ENCODE data around the gene CASP6.

The CASP6 gene

GRCh38 chr4:109702950-109703663 lies at the start of gene CASP6:
Gene CASP6, minus strand, starts transcription at chr4:109703445. Its CDS starts 50 bp downstream, at chr4:109703395.
- peak; percentile 59 for DNase-seq (ENCODE audit: low read depth)

GRCh38 chr4:109752525-109752924 lies 49.3 kb upstream of the CASP6 start:
- DNase-seq (ENCODE audit: low read depth) = no peak

- no peak for DNase-seq (ENCODE audit: low read depth)
Observed at GRCh38 chr4:109751852-109752251, 48.6 kb upstream of the CASP6 start.

GRCh38 chr4:109750652-109751244 lies 47.5 kb upstream of the CASP6 start:
- DNase-seq (ENCODE audit: low read depth) = no peak

- no peak for DNase-seq (ENCODE audit: low read depth)
Observed at GRCh38 chr4:109749388-109750082, 46.3 kb upstream of the CASP6 start.

GRCh38 chr4:109748114-109748513 lies 44.9 kb upstream of the CASP6 start:
- no peak for DNase-seq (ENCODE audit: low read depth)

GRCh38 chr4:109746728-109747127 lies 43.5 kb upstream of the CASP6 start:
- DNase-seq (ENCODE audit: low read depth) = no peak

- DNase-seq (ENCODE audit: low read depth) = no peak
Observed at GRCh38 chr4:109745830-109746229, 42.6 kb upstream of the CASP6 start.

GRCh38 chr4:109739547-109739946 lies 36.3 kb upstream of the CASP6 start:
- DNase-seq (ENCODE audit: low read depth) = no peak

- DNase-seq (ENCODE audit: low read depth) = no peak
Observed at GRCh38 chr4:109738104-109738872, 35.0 kb upstream of the CASP6 start.

- no peak for DNase-seq (ENCODE audit: low read depth)
Observed at GRCh38 chr4:109735566-109736365, 32.5 kb upstream of the CASP6 start.

- DNase-seq (ENCODE audit: low read depth) = no peak
Observed at GRCh38 chr4:109733728-109734127, 30.5 kb upstream of the CASP6 start.

GRCh38 chr4:109730619-109731545 lies 27.6 kb upstream of the CASP6 start:
- DNase-seq (ENCODE audit: low read depth) = no peak

- peak; percentile 72 for DNase-seq (ENCODE audit: low read depth)
Observed at GRCh38 chr4:109729718-109730618, 26.7 kb upstream of the CASP6 start, which contains the start of gene PLA2G12A. Gene PLA2G12A, minus strand, starts transcription at chr4:109730070. Its CDS starts 261 bp downstream, at chr4:109729809.

GRCh38 chr4:109729117-109729717 lies 26.0 kb upstream of the CASP6 start:
- DNase-seq (ENCODE audit: low read depth) = no peak

GRCh38 chr4:109728385-109728784 lies 25.1 kb upstream of the CASP6 start:
- DNase-seq (ENCODE audit: low read depth) = no peak

- no peak for DNase-seq (ENCODE audit: low read depth)
Observed at GRCh38 chr4:109723110-109723509, 19.9 kb upstream of the CASP6 start.

GRCh38 chr4:109722357-109722756 lies 19.1 kb upstream of the CASP6 start:
- DNase-seq (ENCODE audit: low read depth) = no peak

- no peak for DNase-seq (ENCODE audit: low read depth)
Observed at GRCh38 chr4:109721033-109721432, 17.8 kb upstream of the CASP6 start.
